CD4-positive, alpha-beta memory T cell (primary cell): ENCODE data around the gene EFNA1. TPM values are rescaled to one million over a fixed set of nuclear protein-coding genes. Genes with fewer than 3 reads are reported as not detected.
"Not testable (repeated sequence)": the region's sequence is repeated elsewhere in the genome, so short reads cannot be mapped to it uniquely, and the experiment has no call there.

ENCODE experiments used
- CTCF ChIA-PET: fragments of 350-600 bp; sonication (Branson Sonifier 250); formaldehyde crosslinking; loops from one replicate; lab custom pipeline; 2021; ENCODE audit warnings: inconsistent platforms; ENCODE audit not compliant: partially characterized antibody; lab: Charles Lee
- POLR2A ChIA-PET: fragments of 350-600 bp; sonication (Branson Sonifier 250); formaldehyde crosslinking; loops from one replicate; lab custom pipeline; 2021; ENCODE audit not compliant: partially characterized antibody; lab: Charles Lee
- DNase-seq, 5 donors: peaks; one replicate each; pipeline versions ENCODE4 v3.0.0 to v3.0.0-alpha.2; 2020 to 2022; ENCODE audit warnings: mixed read lengths in 1 of 5
- H3K27ac ChIP-seq: one replicate; pipeline ENCODE4 v1.7.0; 2013; ENCODE audit warnings: low read depth, low read length
- H3K27me3 ChIP-seq: 2 replicates; pipeline ENCODE4 v1.7.0; 2013; ENCODE audit warnings: mild to moderate bottlenecking, low read length, moderate library complexity; ENCODE audit not compliant: insufficient read depth
- H3K36me3 ChIP-seq: 2 replicates; pipeline ENCODE4 v1.7.0; 2013; ENCODE audit warnings: mild to moderate bottlenecking, low read length, moderate library complexity; ENCODE audit not compliant: insufficient read depth
- H3K4me1 ChIP-seq: 2 replicates; pipeline ENCODE4 v1.7.0; 2013; ENCODE audit warnings: mild to moderate bottlenecking, low read length, moderate library complexity; ENCODE audit not compliant: insufficient read depth
- H3K4me3 ChIP-seq, 2 donors: one replicate each; pipeline ENCODE4 v1.7.0; 2013; ENCODE audit warnings: low read length in 2 of 2, mild to moderate bottlenecking in 1 of 2
- H3K9me3 ChIP-seq, 2 donors: one replicate each; pipeline ENCODE4 v1.7.0; 2013; ENCODE audit warnings: low read length in 2 of 2, control low read depth in 1 of 2; ENCODE audit not compliant: control insufficient read depth in 1 of 2
- H3K27ac Mint-ChIP-seq, 7 donors: one replicate each; pipeline ENCODE4 v1.8.0; 2020 to 2021; ENCODE audit warnings: mixed read lengths in 7 of 7, mild to moderate bottlenecking in 6 of 7, inconsistent platforms in 3 of 7, moderate library complexity in 3 of 7
- H3K27me3 Mint-ChIP-seq, 2 donors: one replicate each; pipeline ENCODE4 v1.8.0; 2020 to 2021; ENCODE audit warnings: mixed read lengths in 2 of 2
- H3K36me3 Mint-ChIP-seq, 2 donors: one replicate each; pipeline ENCODE4 v1.8.0; 2020 to 2021; ENCODE audit warnings: mixed read lengths in 2 of 2, inconsistent platforms in 1 of 2, mild to moderate bottlenecking in 1 of 2
- H3K4me1 Mint-ChIP-seq, 4 donors: one replicate each; pipeline ENCODE4 v1.8.0; 2020 to 2021; ENCODE audit warnings: mixed read lengths in 4 of 4, mild to moderate bottlenecking in 1 of 4
- H3K4me3 Mint-ChIP-seq, 8 donors: one replicate each; pipeline ENCODE4 v1.8.0; 2020 to 2021; ENCODE audit warnings: mixed read lengths in 8 of 8, mild to moderate bottlenecking in 7 of 8, moderate library complexity in 6 of 8, inconsistent platforms in 3 of 8
- H3K9me3 Mint-ChIP-seq, 8 donors: one replicate each; pipeline ENCODE4 v1.8.0; 2020 to 2021; ENCODE audit warnings: mixed read lengths in 8 of 8, mild to moderate bottlenecking in 5 of 8, inconsistent platforms in 3 of 8, moderate library complexity in 1 of 8
- intact Hi-C: fragments of 100-400 bp; cut with micrococcal nuclease; formaldehyde crosslinking; loops from one replicate; pipeline ENCODE4 v1.15.1; 2023
- polyA plus RNA-seq, 2 donors: library from polyadenylated mRNA; unstranded; fragments of 300-500 nt; fragmentation: Illumina TruSeq; gene quantifications; one replicate each; pipeline ENCODE4 v1.2.3, GENCODE V29; 2021
- total RNA-seq, 2 experiments: library from RNA; stranded (reverse); gene quantifications; one replicate each; pipeline ENCODE4 v1.2.3, GENCODE V29; 2021

Gene EFNA1
- total and polyA plus RNA-seq, 4 experiments from 2014 or later: 0.84 to 2.0 (median 1.6) TPM

GRCh38 chr1:155141749-155142148 is 14.1 kb downstream of the EFNA1 start:
- Mint-ChIP-seq H3K4me1 (peaks cover 17 to 37% (median 28%) of the 10 kb centered on the region in 4 donors), H3K9me3 (no peaks in the 10 kb centered on the region), H3K27me3 (peaks cover 6 to 13% of the 10 kb centered on the region in 2 donors), H3K36me3 (peaks cover 0 to 4% of the 10 kb centered on the region in 2 donors), H3K4me3 (peak overlapping the region in 3 of 8 donors; percentile 29 to 45 (median 40)), H3K27ac (no peak overlapping the region)
- ChIA-PET POLR2A (interaction anchor here (0.7 kb wide), 1 partner anchor 90 kb away, joined by 3 read pairs; the partner anchor contains the start of gene ADAM15), CTCF (interaction anchor here (1.4 kb wide), 2 partner anchors 26 to 51 kb away, joined by 4 to 9 read pairs; no protein-coding TSS in a partner anchor)
- DNase-seq: no peak
- Histone ChIP-seq H3K36me3 (no peaks in the 10 kb centered on the region), H3K9me3 (no peaks in the 10 kb centered on the region), H3K4me3 (no peak overlapping the region), H3K4me1 (peaks cover 27% of the 10 kb centered on the region), H3K27ac (no peak overlapping the region), H3K27me3 (no peaks in the 10 kb centered on the region)
- intact Hi-C loops: loop anchor here (2.0 kb wide), 1 partner anchor 15 kb away; the partner anchor contains the start of gene EFNA1

GRCh38 chr1:155145491-155145890 is 17.8 kb downstream of the EFNA1 start:
- Mint-ChIP-seq H3K27ac (no peak overlapping the region), H3K9me3 (no peaks in the 10 kb centered on the region), H3K4me3 (no peak overlapping the region), H3K27me3 (peaks cover 6 to 30% of the 10 kb centered on the region in 2 donors), H3K4me1 (peaks cover 2 to 4% (median 2%) of the 10 kb centered on the region in 4 donors), H3K36me3 (no peaks in the 10 kb centered on the region)
- DNase-seq: no peak
- POLR2A ChIA-PET: interaction anchor here (0.7 kb wide), 1 partner anchor 22 kb away, joined by 3 read pairs; no protein-coding TSS in a partner anchor
- H3K36me3 ChIP-seq: no peaks in the 10 kb centered on the region
- no peaks in the 10 kb centered on the region for H3K27me3 ChIP-seq
- no peak overlapping the region for H3K4me3 ChIP-seq
- no peaks in the 10 kb centered on the region for H3K9me3 ChIP-seq
- CTCF ChIA-PET: interaction anchor here (0.6 to 1.6 kb wide), 4 partner anchors 20 to 431 kb away, joined by 3 to 5 read pairs (median 4); no protein-coding TSS in a partner anchor
- intact Hi-C loops: no loop called here
- no peak overlapping the region for H3K27ac ChIP-seq
- H3K4me1 ChIP-seq: peaks cover 3% of the 10 kb centered on the region

- H3K9me3 ChIP-seq, H3K27ac ChIP-seq, H3K4me3 ChIP-seq, intact Hi-C loops, H3K36me3 ChIP-seq, H3K27me3 ChIP-seq, H3K4me1 Mint-ChIP-seq, H3K36me3 Mint-ChIP-seq, H3K27ac Mint-ChIP-seq, H3K4me1 ChIP-seq, H3K4me3 Mint-ChIP-seq, POLR2A ChIA-PET, H3K9me3 Mint-ChIP-seq, H3K27me3 Mint-ChIP-seq, DNase-seq: not testable (repeated sequence)
- CTCF ChIA-PET: interaction anchor here (1.5 kb wide), 1 partner anchor 13 kb away, joined by 4 read pairs; no protein-coding TSS in a partner anchor
Measured at GRCh38 chr1:155155996-155156643, 28.4 kb downstream of the EFNA1 start.

- peaks cover 0 to 1% (median 0%) of the 10 kb centered on the region in 8 donors for H3K9me3 Mint-ChIP-seq
- DNase-seq: no peak
Measured at GRCh38 chr1:155158991-155159390, 31.3 kb downstream of the EFNA1 start.

GRCh38 chr1:155160128-155160527 is 32.5 kb downstream of the EFNA1 start:
- Histone ChIP-seq H3K27ac (no peak overlapping the region), H3K4me1 (no peaks in the 10 kb centered on the region), H3K4me3 (no peak overlapping the region), H3K36me3 (no peaks in the 10 kb centered on the region), H3K27me3 (no peaks in the 10 kb centered on the region), H3K9me3 (no peaks in the 10 kb centered on the region)
- POLR2A ChIA-PET: no interaction called here
- Mint-ChIP-seq H3K4me3 (no peak overlapping the region), H3K4me1 (no peaks in the 10 kb centered on the region), H3K27ac (peak overlapping the region in 1 of 7 donors; percentile 29), H3K9me3 (peaks cover 0 to 1% (median 0%) of the 10 kb centered on the region in 8 donors), H3K27me3 (no peaks in the 10 kb centered on the region), H3K36me3 (no peaks in the 10 kb centered on the region)
- CTCF ChIA-PET: interaction anchor here (0.9 kb wide), 1 partner anchor 69 kb away, joined by 4 read pairs; no protein-coding TSS in a partner anchor
- DNase-seq: no peak
- intact Hi-C loops: no loop called here

More at GRCh38 chr1:155158991-155159390, 31.3 kb downstream of the EFNA1 start:
- Histone ChIP-seq H3K27ac (no peak overlapping the region), H3K27me3 (no peaks in the 10 kb centered on the region), H3K4me1 (no peaks in the 10 kb centered on the region), H3K4me3 (no peak overlapping the region), H3K36me3 (no peaks in the 10 kb centered on the region), H3K9me3 (no peaks in the 10 kb centered on the region)
- ChIA-PET CTCF (interaction anchor here (0.8 kb wide), 1 partner anchor 56 kb away, joined by 3 read pairs; no protein-coding TSS in a partner anchor), POLR2A (no interaction called here)
- Mint-ChIP-seq H3K4me3 (no peak overlapping the region), H3K27ac (no peak overlapping the region), H3K36me3 (no peaks in the 10 kb centered on the region), H3K4me1 (no peaks in the 10 kb centered on the region), H3K27me3 (no peaks in the 10 kb centered on the region)
- intact Hi-C loops: no loop called here

GRCh38 chr1:155162631-155163030 is 35.0 kb downstream of the EFNA1 start:
- H3K9me3 Mint-ChIP-seq, intact Hi-C loops, H3K36me3 ChIP-seq, H3K4me3 Mint-ChIP-seq, DNase-seq, H3K27ac ChIP-seq, H3K9me3 ChIP-seq, H3K4me3 ChIP-seq, H3K4me1 Mint-ChIP-seq, H3K27ac Mint-ChIP-seq, H3K36me3 Mint-ChIP-seq, H3K4me1 ChIP-seq, H3K27me3 ChIP-seq, H3K27me3 Mint-ChIP-seq: not testable (repeated sequence)
- CTCF ChIA-PET: interaction anchor here (0.8 to 1.4 kb wide), 3 partner anchors 10 to 77 kb away, joined by 3 to 4 read pairs (median 3); partner anchors contain the start of gene KRTCAP2
- POLR2A ChIA-PET: interaction anchor here (0.7 kb wide), 1 partner anchor 78 kb away, joined by 3 read pairs; no protein-coding TSS in a partner anchor

- H3K36me3 Mint-ChIP-seq, H3K27ac ChIP-seq, H3K9me3 ChIP-seq, H3K9me3 Mint-ChIP-seq, intact Hi-C loops, H3K4me3 Mint-ChIP-seq, DNase-seq, H3K27me3 ChIP-seq, H3K36me3 ChIP-seq, H3K4me3 ChIP-seq, POLR2A ChIA-PET, H3K27me3 Mint-ChIP-seq: not testable (repeated sequence)
- CTCF ChIA-PET: interaction anchor here (0.8 to 12.5 kb wide), 3 partner anchors 9 to 607 kb away, joined by 4 to 229 read pairs (median 4); partner anchors contain the start of gene KRTCAP2
- H3K4me1 Mint-ChIP-seq: peaks cover 7 to 13% (median 11%) of the 10 kb centered on the region in 4 donors
- H3K27ac Mint-ChIP-seq: peak overlapping the region in 1 of 7 donors; percentile 53
- H3K4me1 ChIP-seq: peaks cover 10% of the 10 kb centered on the region
Measured at GRCh38 chr1:155163785-155164184, 36.1 kb downstream of the EFNA1 start.
